ENCODE data around the gene TLR2.

Gene TLR2

GRCh38 chr4:153750197-153750817 is 66.2 kb downstream of the TLR2 start:
- no peak overlapping the region for H3K9ac ChIP-seq (ENCODE audit: low read depth in 1 of 2, low read length in 2 of 2)
- H3K4me3 ChIP-seq (ENCODE audit: low read depth in 1 of 2, low read length in 2 of 2): no peak overlapping the region
- no peaks in the 10 kb centered on the region for H3K9me3 ChIP-seq (ENCODE audit: control insufficient read depth in 1 of 2, low read length in 2 of 2)
- no peaks in the 10 kb centered on the region for H3K36me3 ChIP-seq (ENCODE audit: control insufficient read depth in 1 of 2, insufficient read depth in 2 of 2, low read length in 2 of 2)
- H3K27ac ChIP-seq (ENCODE audit: low read depth, low read length): no peak overlapping the region
- H3K4me1 ChIP-seq (ENCODE audit: control insufficient read depth in 1 of 2, insufficient read depth in 2 of 2, low read length in 2 of 2): no peaks in the 10 kb centered on the region
- peaks cover 0 to 10% of the 10 kb centered on the region in 2 donors for H3K27me3 ChIP-seq (ENCODE audit: control insufficient read depth in 1 of 2, insufficient read depth in 2 of 2, low read length in 2 of 2)

GRCh38 chr4:153755186-153755585 is 71.1 kb downstream of the TLR2 start:
- no peak overlapping the region for H3K27ac ChIP-seq (ENCODE audit: low read depth, low read length)
- H3K4me1 ChIP-seq (ENCODE audit: control insufficient read depth in 1 of 2, insufficient read depth in 2 of 2, low read length in 2 of 2): peaks cover 3 to 5% of the 10 kb centered on the region in 2 donors

More at GRCh38 chr4:153755186-153755585, 71.1 kb downstream of the TLR2 start:
- H3K27me3 ChIP-seq (ENCODE audit: control insufficient read depth in 1 of 2, insufficient read depth in 2 of 2, low read length in 2 of 2): peaks cover 18 to 41% of the 10 kb centered on the region in 2 donors
- no peaks in the 10 kb centered on the region for H3K9me3 ChIP-seq (ENCODE audit: control insufficient read depth in 1 of 2, low read length in 2 of 2)
- no peaks in the 10 kb centered on the region for H3K36me3 ChIP-seq (ENCODE audit: control insufficient read depth in 1 of 2, insufficient read depth in 2 of 2, low read length in 2 of 2)
- H3K4me3 ChIP-seq (ENCODE audit: low read depth in 1 of 2, low read length in 2 of 2): no peak overlapping the region
- H3K9ac ChIP-seq (ENCODE audit: low read depth in 1 of 2, low read length in 2 of 2): no peak overlapping the region
